ENCODE measurements around the gene MDFI. TPM values are rescaled to one million over a fixed set of nuclear protein-coding genes. Genes with fewer than 3 reads are reported as not detected.

MDFI gene
- total and polyA plus RNA-seq, 9 of the 15 experiments (the other 6 are each of a cell fraction or from before 2014, with no cell fraction given), result not detected

DNA sequence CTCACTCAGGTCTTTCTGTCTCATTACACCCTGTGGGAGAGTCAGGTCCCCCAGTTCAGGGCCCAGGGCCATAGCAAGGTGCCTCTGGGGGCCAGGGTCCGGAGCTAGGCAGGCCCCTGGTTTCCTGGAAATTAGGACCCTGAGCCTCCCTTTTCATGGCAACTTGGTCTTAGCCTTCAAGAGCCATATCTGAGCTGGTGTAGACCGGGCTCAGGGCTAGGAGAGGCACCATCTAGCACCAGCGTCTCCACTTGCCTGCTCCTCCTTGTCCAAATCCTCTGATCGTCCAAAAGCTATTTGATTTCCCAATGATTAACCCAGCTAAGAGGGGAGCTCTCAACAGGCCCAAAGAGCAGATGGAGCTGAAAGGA, 5.6 kb downstream of the MDFI start:
- TF ChIP-seq GTF2E2 (tag; IDR thresholded peaks at IDR 0.05) (no peak), EP400 (IDR thresholded peaks at IDR 0.05) (no peak), POLR3A (IDR thresholded peaks at IDR 0.05; ENCODE audit: borderline replicate concordance, extremely low read depth, insufficient read depth, insufficient read length) (no peak), ZNF785 (CRISPR knock-in tag; IDR thresholded peaks at IDR 0.05) (no peak), GATAD2B (IDR thresholded peaks at IDR 0.05; ENCODE audit: borderline replicate concordance) (no peak), PTRF (tag; IDR thresholded peaks at IDR 0.05) (no peak), U2AF1 (optimal IDR thresholded peaks at IDR 0.05; ENCODE audit: low read depth, low read length) (no peak), HMG20A (CRISPR knock-in tag; conservative IDR thresholded peaks at IDR 0.05) (no peak), LARP7 (IDR thresholded peaks at IDR 0.05) (no peak), NR2C2 (CRISPR knock-in tag; IDR thresholded peaks at IDR 0.05) (no peak), NR2C2 (tag; IDR thresholded peaks at IDR 0.05) (no peak)
- TF ChIP-seq, protein P1, sequence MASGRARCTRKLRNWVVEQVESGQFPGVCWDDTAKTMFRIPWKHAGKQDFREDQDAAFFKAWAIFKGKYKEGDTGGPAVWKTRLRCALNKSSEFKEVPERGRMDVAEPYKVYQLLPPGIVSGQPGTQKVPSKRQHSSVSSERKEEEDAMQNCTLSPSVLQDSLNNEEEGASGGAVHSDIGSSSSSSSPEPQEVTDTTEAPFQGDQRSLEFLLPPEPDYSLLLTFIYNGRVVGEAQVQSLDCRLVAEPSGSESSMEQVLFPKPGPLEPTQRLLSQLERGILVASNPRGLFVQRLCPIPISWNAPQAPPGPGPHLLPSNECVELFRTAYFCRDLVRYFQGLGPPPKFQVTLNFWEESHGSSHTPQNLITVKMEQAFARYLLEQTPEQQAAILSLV (tag; IDR thresholded peaks at IDR 0.05), result no peak
- TF ChIP-seq, protein P2, sequence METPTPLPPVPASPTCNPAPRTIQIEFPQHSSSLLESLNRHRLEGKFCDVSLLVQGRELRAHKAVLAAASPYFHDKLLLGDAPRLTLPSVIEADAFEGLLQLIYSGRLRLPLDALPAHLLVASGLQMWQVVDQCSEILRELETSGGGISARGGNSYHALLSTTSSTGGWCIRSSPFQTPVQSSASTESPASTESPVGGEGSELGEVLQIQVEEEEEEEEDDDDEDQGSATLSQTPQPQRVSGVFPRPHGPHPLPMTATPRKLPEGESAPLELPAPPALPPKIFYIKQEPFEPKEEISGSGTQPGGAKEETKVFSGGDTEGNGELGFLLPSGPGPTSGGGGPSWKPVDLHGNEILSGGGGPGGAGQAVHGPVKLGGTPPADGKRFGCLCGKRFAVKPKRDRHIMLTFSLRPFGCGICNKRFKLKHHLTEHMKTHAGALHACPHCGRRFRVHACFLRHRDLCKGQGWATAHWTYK (CRISPR knock-in tag; IDR thresholded peaks at IDR 0.05), result no peak
- Histone ChIP-seq H4K20me1 (replicated peaks; ENCODE audit: control insufficient read depth, insufficient read depth, low read length) (peaks cover 20% of the 10 kb centered on the region), H3K9ac (ENCODE audit: insufficient read depth in 1 of 2, low read depth in 2 of 2, low read length in 2 of 2) (no peak overlapping the region), H3K4me2 (ENCODE audit: insufficient read depth, low read length) (no peak overlapping the region), H3K4me3 (no peak overlapping the region), H2AFZ (ENCODE audit: low read depth, low read length) (no peak overlapping the region), H3K9me1 (ENCODE audit: control insufficient read depth, insufficient read depth, low read length) (no peaks in the 10 kb centered on the region), H3K79me2 (ENCODE audit: control insufficient read depth, insufficient read depth, low read length) (no peaks in the 10 kb centered on the region), H3K4me1 (replicated peaks in 1 of 2; ENCODE audit: control insufficient read depth in 2 of 2, insufficient read depth in 2 of 2, low read length in 2 of 2) (no peaks in the 10 kb centered on the region), H3K27ac (ENCODE audit: extremely low read depth, low read depth, low read length) (no peak overlapping the region), H3K36me3 (ENCODE audit: control insufficient read depth, insufficient read depth, low read length) (no peaks in the 10 kb centered on the region), H3K27me3 (ENCODE audit: control insufficient read depth in 2 of 2, insufficient read depth in 2 of 2, low read length in 2 of 2) (peaks cover 54 to 90% of the 10 kb centered on the region in 2 experiments), H3K9me3 (replicated peaks; ENCODE audit: control insufficient read depth, insufficient read depth, low read depth, low read length) (no peaks in the 10 kb centered on the region)
- ChIA-PET CTCF (ENCODE audit: low intra/inter-chr PET ratio) (no interaction called here), POLR2A (interaction anchor here (0.6 to 0.9 kb wide), 6 partner anchors 12 to 259 kb away, joined by 3 to 4 read pairs (median 3); no protein-coding TSS in a partner anchor)
- in situ Hi-C loops (cut with MboI), result no loop called here
- intact Hi-C loops (cut with micrococcal nuclease), result no loop called here
- FAIRE-seq, result no peak
- DNase-seq (ENCODE audit: extremely low read depth in 1 of 4, low spot score in 3 of 4), result no peak
- no TSS peak for BruUV-seq (replicated peaks)
- WGBS (ENCODE audit: insufficient coverage, low coverage, missing lambda C conversion rate), result 2% methylated on average over 4 of the region's 4 CpGs
- ATAC-seq, result no peak
